Prostate gland (tissue), 2 donors: ENCODE results near the gene WDR62. TPM values are rescaled to one million over a fixed set of nuclear protein-coding genes. Genes with fewer than 3 reads are reported as not detected.

Experiments used
- DNase-seq: peaks from one replicate; pipeline ENCODE4 v3.0.0-alpha.2; 2019; ENCODE audit warnings: low spot score
- H3K27ac ChIP-seq, 2 donors: fragments of 200-600 bp; sonication (generic); 2 replicates each; pipeline ENCODE4 v1.5.1; 2017 to 2019
- H3K27me3 ChIP-seq: fragments of 200-600 bp; sonication (generic); replicated peaks from 2 replicates; pipeline ENCODE4 v1.5.1; 2019; ENCODE audit not compliant: insufficient read depth
- H3K36me3 ChIP-seq, 2 donors: fragments of 200-600 bp; sonication (generic); 1 replicate in 1 of 2; 2 replicates in 1 of 2; pipeline versions ENCODE4 v1.5.1 to v1.8.1; 2017 to 2019
- H3K4me1 ChIP-seq: fragments of 200-600 bp; sonication (generic); replicated peaks from 2 replicates; pipeline ENCODE4 v1.5.1; 2019
- H3K4me3 ChIP-seq, 2 donors: fragments of 200-600 bp; sonication (generic); 2 replicates each; pipeline ENCODE4 v1.5.1; 2017 to 2019
- H3K9me3 ChIP-seq: fragments of 200-600 bp; sonication (generic); 2 replicates; pipeline ENCODE4 v1.5.1; 2017
- CTCF ChIP-seq, 4 experiments: fragments of 200-600 bp in 2 of 4; fragments of 450-650 bp in 2 of 4; sonication (generic) in 2 of 4; IDR thresholded peaks; 1 replicate in 3 of 4; 2 replicates in 1 of 4; pipeline ENCODE4 v1.5.1; 2016 to 2019; ENCODE audit warnings: antibody characterized with exemption in 4 of 4, mild to moderate bottlenecking in 2 of 4, moderate library complexity in 2 of 4
- POLR2A ChIP-seq: fragments of 450-650 bp; IDR thresholded peaks from one replicate; pipeline ENCODE4 v1.6.1; 2016; ENCODE audit warnings: antibody characterized with exemption, mild to moderate bottlenecking
- POLR2AphosphoS5 ChIP-seq: sonication (generic); formaldehyde crosslinking; IDR thresholded peaks from one replicate; pipeline ENCODE4 v1.6.1; 2017; ENCODE audit warnings: antibody characterized with exemption
- WGBS: methylation state at CpG from one replicate; pipeline ENCODE4 v1.1.5; 2018; 5-methylcytosine and 5-hydroxymethylcytosine counted together
- intact Hi-C: fragments of 100-400 bp; cut with DNase I; formaldehyde crosslinking; loops from one replicate; pipeline ENCODE4 v1.14.2; 2022
- total RNA-seq, 2 donors: library from RNA; depleted of rRNA; stranded (reverse); fragments of >200 nt; gene quantifications; one replicate each; pipeline ENCODE4 v1.1.0, GENCODE V29; 2016

The WDR62 gene
- 10 to 100 TPM in 1 of 2 donors, under 1 TPM in 1; 0.64 to 28.6 TPM for total RNA-seq

DNA sequence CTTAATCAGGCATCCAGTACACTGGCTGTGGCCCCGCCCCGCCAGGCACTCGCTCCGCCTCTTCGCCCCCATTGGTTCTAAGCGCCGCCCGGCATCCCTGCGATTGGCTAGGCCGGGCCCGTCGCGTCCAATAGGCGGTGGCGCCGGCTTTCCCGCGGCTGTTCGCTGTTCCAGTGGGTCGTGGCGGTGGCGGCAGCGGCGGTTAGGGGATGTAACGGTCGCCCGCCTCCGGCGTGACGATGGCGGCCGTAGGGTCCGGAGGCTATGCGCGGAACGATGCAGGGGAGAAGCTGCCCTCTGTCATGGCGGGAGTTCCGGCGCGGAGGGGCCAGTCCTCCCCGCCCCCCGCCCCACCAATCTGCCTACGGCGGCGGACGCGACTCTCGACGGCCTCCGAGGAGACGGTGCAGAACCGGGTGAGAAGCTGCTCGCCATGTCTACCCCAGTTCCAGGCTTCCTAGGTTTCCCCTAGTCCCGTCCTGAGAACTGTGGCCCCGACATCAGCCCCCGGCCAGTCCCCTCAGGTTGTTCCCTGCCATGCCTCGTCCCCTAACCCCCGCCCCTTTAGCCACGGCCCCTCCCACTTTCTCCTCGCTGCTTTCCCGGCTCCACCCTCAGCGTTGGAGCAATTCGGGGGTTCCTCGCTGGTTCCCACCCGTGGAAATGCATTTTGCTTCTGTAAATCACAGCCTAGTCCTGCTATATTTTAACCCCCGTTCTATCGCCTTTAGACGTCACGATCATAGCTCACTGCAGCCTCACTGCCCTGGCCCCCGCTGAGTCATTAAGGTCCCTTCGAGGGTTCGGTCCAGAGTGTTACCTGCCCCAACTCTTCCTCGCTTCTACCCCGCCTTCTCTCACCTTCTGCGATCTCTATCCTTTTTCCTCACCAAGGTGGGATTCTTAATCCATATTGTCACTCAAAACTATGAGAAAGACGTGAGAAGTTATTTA lies at the start of gene WDR62:
TSS of gene WDR62 (plus strand) at position 165 of the 954 bp plus-strand sequence. CDS start at position 240, 75 bp downstream.
- DNase-seq, result peak; percentile 92
- no peaks in the 10 kb centered on the region for H3K9me3 ChIP-seq
- no peaks in the 10 kb centered on the region for H3K4me1 ChIP-seq
- H3K27ac ChIP-seq, result peak within 1 kb of the TSS; percentile 92 to 97
- H3K36me3 ChIP-seq, result no peaks in the 10 kb centered on the region
- H3K27me3 ChIP-seq, result no peaks in the 10 kb centered on the region
- TF ChIP-seq POLR2A (peak; percentile 37), POLR2AphosphoS5 (no peak)
- 1% methylated on average over 52 of the region's 76 CpGs for WGBS
- intact Hi-C loops, result loop anchor here (1.0 to 10.0 kb wide), 3 partner anchors 43 to 300 kb away; partner anchors contain the start of genes ALKBH6, HSPB6, POLR2I and PROSER3
- H3K4me3 ChIP-seq, result peak within 1 kb of the TSS; percentile 52 to 59

DNA sequence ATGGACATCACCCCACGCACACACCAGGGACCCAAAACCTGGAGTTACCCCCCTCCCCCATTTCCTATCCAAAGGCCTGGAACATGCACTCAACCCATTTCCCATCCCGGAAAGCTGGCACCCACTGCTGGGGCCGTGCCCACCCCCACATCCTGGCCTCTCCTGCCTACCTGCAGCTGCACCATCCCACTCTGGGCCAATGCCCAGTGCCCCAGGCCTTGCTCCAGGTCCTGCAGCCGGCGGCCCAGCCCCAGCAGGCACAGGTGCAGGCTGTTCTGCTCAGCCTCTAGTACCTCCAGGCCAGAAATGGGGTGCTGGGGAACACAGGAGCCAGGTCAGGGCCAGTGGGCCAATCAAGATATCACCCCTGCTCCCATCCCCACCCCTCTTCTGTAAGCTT lies 47.7 kb upstream of the WDR62 start:
- intact Hi-C loops, result no loop called here
- Histone ChIP-seq H3K36me3 (no peaks in the 10 kb centered on the region), H3K4me1 (peaks cover 4% of the 10 kb centered on the region), H3K27ac (no peak overlapping the region), H3K4me3 (no peak overlapping the region), H3K27me3 (no peaks in the 10 kb centered on the region), H3K9me3 (no peaks in the 10 kb centered on the region)
- no peak for TF ChIP-seq POLR2AphosphoS5
- TF ChIP-seq CTCF (IDR thresholded peaks at IDR 0.05), result no peak
- TF ChIP-seq POLR2A, result no peak
- 82% methylated on average over 5 of the region's 5 CpGs for WGBS
- no peak for DNase-seq

DNA sequence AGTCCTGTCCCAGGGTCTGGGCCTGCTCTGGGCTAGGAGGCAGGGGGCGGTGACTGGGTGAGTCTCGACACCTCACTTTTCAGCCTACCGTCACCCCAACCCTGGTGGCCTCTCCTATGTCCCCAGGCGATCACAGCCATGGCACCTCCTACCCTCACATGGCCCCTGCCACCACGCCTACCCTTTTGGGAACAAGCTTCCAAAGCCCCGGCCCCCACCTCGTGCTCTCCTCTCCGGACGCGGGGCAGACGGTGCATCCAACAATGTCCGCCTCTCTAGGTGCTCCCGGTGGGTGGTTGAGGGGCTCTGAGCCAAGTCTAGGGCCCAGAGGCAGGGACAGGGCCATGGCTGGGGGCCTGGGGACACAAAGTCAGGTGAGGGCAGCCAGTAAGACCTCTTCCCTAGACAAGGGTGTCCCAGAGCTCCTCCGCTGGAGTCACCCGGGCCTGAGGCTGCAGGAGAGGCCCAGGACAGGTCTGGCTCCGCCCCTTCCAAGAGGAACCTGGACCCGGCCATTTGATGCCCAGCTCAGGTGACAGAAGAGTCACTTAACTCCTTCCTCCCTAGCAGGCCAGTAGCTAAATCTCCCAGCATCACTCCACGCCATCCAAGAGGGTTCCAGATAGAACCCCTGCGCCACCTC lies 46.2 kb upstream of the WDR62 start, which contains the start of gene SYNE4:
TSS of gene SYNE4 (minus strand) at position 478 of the 643 bp plus-strand sequence. CDS start at position 346, 132 bp downstream.
- Histone ChIP-seq H3K4me1 (peaks cover 4% of the 10 kb centered on the region), H3K9me3 (no peaks in the 10 kb centered on the region), H3K27me3 (no peaks in the 10 kb centered on the region), H3K27ac (peak within 1 kb of the TSS; percentile 84 to 85), H3K36me3 (no peaks in the 10 kb centered on the region), H3K4me3 (peak within 1 kb of the TSS; percentile 40 to 43)
- intact Hi-C loops, result no loop called here
- WGBS, result 33% methylated on average over 19 of the region's 19 CpGs
- TF ChIP-seq POLR2AphosphoS5 (peak; percentile 77), POLR2A (peak; percentile 71), CTCF (IDR thresholded peaks at IDR 0.05) (no peak)
- DNase-seq, result peak; percentile 84

DNA sequence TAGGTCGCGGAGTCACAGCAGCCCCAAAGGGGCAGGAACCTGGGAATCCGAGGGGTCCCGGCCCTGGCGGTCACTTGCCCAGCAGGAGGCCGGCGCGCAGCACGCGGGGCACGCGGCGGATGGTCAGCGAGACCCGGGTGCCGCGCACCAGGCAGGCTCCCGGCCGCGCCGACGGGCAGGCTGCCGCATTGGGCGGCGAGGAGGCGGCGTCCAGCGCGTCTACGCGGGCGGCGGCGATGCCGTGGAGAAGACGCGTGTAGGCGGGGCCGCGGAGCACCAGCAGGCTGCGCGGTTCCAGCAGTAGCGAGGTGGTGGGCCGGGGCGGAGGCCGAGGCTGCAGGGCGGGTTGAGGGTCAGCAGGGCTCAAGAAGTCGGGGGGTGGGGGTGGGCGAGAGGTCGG lies 45.5 kb upstream of the WDR62 start:
- peak; percentile 55 for DNase-seq
- peak overlapping the region; percentile 40 to 43 for H3K4me3 ChIP-seq
- intact Hi-C loops, result no loop called here
- peaks cover 4% of the 10 kb centered on the region for H3K4me1 ChIP-seq
- TF ChIP-seq CTCF (IDR thresholded peaks at IDR 0.05) (peak in 1 of 4 experiments; percentile 11), POLR2A (peak; percentile 56), POLR2AphosphoS5 (no peak)
- H3K27ac ChIP-seq, result peak overlapping the region; percentile 84 to 85
- no peaks in the 10 kb centered on the region for H3K36me3 ChIP-seq
- WGBS, result under 1% methylated on average over 50 of the region's 50 CpGs
- H3K27me3 ChIP-seq, result no peaks in the 10 kb centered on the region
- no peaks in the 10 kb centered on the region for H3K9me3 ChIP-seq
